Aorta (tissue), 5 donors: ENCODE data around the gene SLC7A6OS. TPM values are rescaled to one million over a fixed set of nuclear protein-coding genes. Genes with fewer than 3 reads are reported as not detected.

Experiments used
- ATAC-seq: fragments of 200-7000 bp; cut with Tn5 transposase; one replicate; pipeline ENCODE4 v1.9.1; 2022; ENCODE audit warnings: moderate library complexity; ENCODE audit not compliant: low FRiP score
- DNase-seq, 2 donors: peaks; one replicate each; pipeline ENCODE4 v3.0.0-alpha.2; 2020
- H3K27ac ChIP-seq, 2 donors: one replicate each; pipeline ENCODE4 v1.5.1; 2013; ENCODE audit warnings: low read length in 2 of 2, mild to moderate bottlenecking in 2 of 2, moderate library complexity in 2 of 2, control low read depth in 1 of 2, inconsistent platforms in 1 of 2, low read depth in 1 of 2
- H3K27me3 ChIP-seq, 2 donors: one replicate each; pipeline ENCODE4 v1.6.1; 2013; ENCODE audit warnings: control low read depth in 1 of 2, low read length in 1 of 2, mild to moderate bottlenecking in 1 of 2, moderate library complexity in 1 of 2; ENCODE audit not compliant: insufficient read depth in 2 of 2, control insufficient read depth in 1 of 2
- H3K36me3 ChIP-seq, 2 donors: one replicate each; pipeline ENCODE4 v1.6.1; 2013; ENCODE audit warnings: control low read depth in 1 of 2, low read length in 1 of 2, mild to moderate bottlenecking in 1 of 2; ENCODE audit not compliant: insufficient read depth in 2 of 2, control insufficient read depth in 1 of 2
- H3K4me1 ChIP-seq, 2 donors: one replicate each; pipeline ENCODE4 v1.6.1; 2013; ENCODE audit warnings: low read length in 2 of 2, control low read depth in 1 of 2, mild to moderate bottlenecking in 1 of 2, moderate library complexity in 1 of 2; ENCODE audit not compliant: insufficient read depth in 2 of 2, control insufficient read depth in 1 of 2
- H3K4me3 ChIP-seq, 2 donors: one replicate each; pipeline ENCODE4 v1.5.1; 2013; ENCODE audit warnings: low read length in 2 of 2, control low read depth in 1 of 2, mild to moderate bottlenecking in 1 of 2
- H3K9me3 ChIP-seq: one replicate; pipeline ENCODE4 v1.6.1; 2013; ENCODE audit warnings: mild to moderate bottlenecking, low read length; ENCODE audit not compliant: control insufficient read depth
- WGBS, 2 donors: extraction: QIAGEN DNeasy Blood & Tissue Kit; methylation state at CpG; one replicate each; pipeline ENCODE4 v1.1.7; 2013; 5-methylcytosine and 5-hydroxymethylcytosine counted together
- intact Hi-C, 2 donors: fragments of 100-400 bp; cut with DNase I; formaldehyde crosslinking; loops; one replicate each; pipeline versions ENCODE4 v1.14.2 to v1.15.0; 2022
- polyA plus RNA-seq, 2 donors: library from polyadenylated mRNA; stranded (reverse); fragments of 200-250 nt; gene quantifications; one replicate each; pipeline ENCODE4 v1.2.3, GENCODE V29; 2013
- total RNA-seq, 2 donors: library from RNA; stranded (reverse); fragmentation: NEBNext Ultra II Directional; extraction: Animal tissue kit (Norgen Biotek cat#: 25700); gene quantifications; one replicate each; pipeline ENCODE4 v1.2.1, GENCODE V29; 2021
- donor health status: healthy with polysubstance abuse.
- donor health status: Bipolar disorder and iron deficiency.
- donor health status: DM: no; HTN: no; CAD: no.
- donor health status: DM: no; HTN: no; CAD: no.
- donor health status: DM: yes; HTN: yes; CAD: no.

The SLC7A6OS gene
- total and polyA plus RNA-seq, 4 donors: 4.0 to 21.1 (median 11.0) TPM

GRCh38 chr16:68319185-68319908 is 8.6 kb upstream of the SLC7A6OS start:
- intact Hi-C loops: no loop called here
- Histone ChIP-seq H3K4me1 (no peaks in the 10 kb centered on the region), H3K27me3 (no peaks in the 10 kb centered on the region), H3K36me3 (peaks cover 5 to 6% of the 10 kb centered on the region in 2 donors), H3K9me3 (no peaks in the 10 kb centered on the region), H3K4me3 (no peak overlapping the region), H3K27ac (no peak overlapping the region)
- WGBS, 2 donors: 91 to 92% methylated on average over 6 of the region's 6 CpGs
- ATAC-seq (no peak), DNase-seq (no peak)

GRCh38 chr16:68313116-68313515 is 2.4 kb upstream of the SLC7A6OS start:
- no peak for DNase-seq
- intact Hi-C loops: loop anchor here (5.0 kb wide), 2 partner anchors 51 to 66 kb away; partner anchors contain the start of genes PLA2G15 (in 1 of the 2) and SLC7A6 (in 1 of the 2)
- Histone ChIP-seq H3K27me3 (no peaks in the 10 kb centered on the region), H3K27ac (no peak overlapping the region), H3K9me3 (no peaks in the 10 kb centered on the region), H3K4me1 (peaks cover 0 to 6% of the 10 kb centered on the region in 2 donors), H3K36me3 (peaks cover 2 to 5% of the 10 kb centered on the region in 2 donors), H3K4me3 (no peak overlapping the region)
- WGBS, 2 donors: 68 to 78% methylated on average over 4 of the region's 4 CpGs
- no peak for ATAC-seq

GRCh38 chr16:68310437-68310773 is 341 bp downstream of the SLC7A6OS start:
- peak; percentile 55 for ATAC-seq
- Histone ChIP-seq H3K9me3 (no peaks in the 10 kb centered on the region), H3K36me3 (peaks cover 0 to 2% of the 10 kb centered on the region in 2 donors), H3K4me1 (peaks cover 0 to 6% of the 10 kb centered on the region in 2 donors), H3K4me3 (peak overlapping the region; percentile 73), H3K27me3 (no peaks in the 10 kb centered on the region), H3K27ac (peak overlapping the region in 1 of 2 donors; percentile 11)
- peak; percentile 67 to 77 for DNase-seq
- 0% methylated on average over 29 of the region's 29 CpGs for WGBS, 2 donors
- intact Hi-C loops: loop anchor here (5.0 kb wide), 2 partner anchors 48 to 63 kb away; partner anchors contain the start of genes PLA2G15 (in 1 of the 2) and SLC7A6 (in 1 of the 2)

GRCh38 chr16:68309799-68310198 is 947 bp downstream of the SLC7A6OS start:
- no peaks in the 10 kb centered on the region for H3K9me3 ChIP-seq
- peaks cover 0 to 5% of the 10 kb centered on the region in 2 donors for H3K36me3 ChIP-seq
- peaks cover 0 to 6% of the 10 kb centered on the region in 2 donors for H3K4me1 ChIP-seq
- no peaks in the 10 kb centered on the region for H3K27me3 ChIP-seq
- intact Hi-C loops: loop anchor here (5.0 kb wide), 2 partner anchors 47 to 62 kb away; partner anchors contain the start of genes PLA2G15 (in 1 of the 2) and SLC7A6 (in 1 of the 2)
- H3K4me3 ChIP-seq: peak overlapping the region in 1 of 2 donors; percentile 73
- H3K27ac ChIP-seq: no peak overlapping the region
- 45 to 48% methylated on average over 6 of the region's 6 CpGs for WGBS, 2 donors
- no peak for DNase-seq
- no peak for ATAC-seq

- no peak overlapping the region for H3K27ac ChIP-seq
- H3K27me3 ChIP-seq: no peaks in the 10 kb centered on the region
- WGBS, 2 donors: 90 to 94% methylated on average over 3 of the region's 3 CpGs
- intact Hi-C loops: no loop called here
- H3K9me3 ChIP-seq: no peaks in the 10 kb centered on the region
- no peak for DNase-seq
- H3K36me3 ChIP-seq: peaks cover 5 to 7% of the 10 kb centered on the region in 2 donors
- H3K4me3 ChIP-seq: no peak overlapping the region
- peaks cover 0 to 6% of the 10 kb centered on the region in 2 donors for H3K4me1 ChIP-seq
- no peak for ATAC-seq
These were observed 4.1 kb downstream of the SLC7A6OS start for GRCh38 chr16:68306633-68307032.

GRCh38 chr16:68300734-68301459 is 9.8 kb downstream of the SLC7A6OS start:
- WGBS, 2 donors: 76 to 79% methylated on average over 7 of the region's 7 CpGs
- intact Hi-C loops: no loop called here
- no peak for ATAC-seq
- H3K27ac ChIP-seq: no peak overlapping the region
- no peaks in the 10 kb centered on the region for H3K4me1 ChIP-seq
- no peak for DNase-seq
- peaks cover 10 to 16% of the 10 kb centered on the region in 2 donors for H3K36me3 ChIP-seq
- no peaks in the 10 kb centered on the region for H3K27me3 ChIP-seq
- H3K4me3 ChIP-seq: no peak overlapping the region
- no peaks in the 10 kb centered on the region for H3K9me3 ChIP-seq

- WGBS, 2 donors: 68 to 70% methylated on average over 11 of the region's 11 CpGs
- Histone ChIP-seq H3K36me3 (peaks cover 5 to 16% of the 10 kb centered on the region in 2 donors), H3K27me3 (no peaks in the 10 kb centered on the region), H3K4me1 (no peaks in the 10 kb centered on the region), H3K9me3 (no peaks in the 10 kb centered on the region), H3K27ac (no peak overlapping the region), H3K4me3 (no peak overlapping the region)
- intact Hi-C loops: no loop called here
- no peak for DNase-seq
- no peak for ATAC-seq
These were observed 10.9 kb downstream of the SLC7A6OS start for GRCh38 chr16:68299571-68300453.

GRCh38 chr16:68298907-68299561 is 11.7 kb downstream of the SLC7A6OS start:
- no peaks in the 10 kb centered on the region for H3K4me1 ChIP-seq
- H3K27me3 ChIP-seq: no peaks in the 10 kb centered on the region
- no peak overlapping the region for H3K4me3 ChIP-seq
- peak overlapping the region in 1 of 2 donors; percentile 23 for H3K27ac ChIP-seq
- peak in 1 of 2 donors; percentile 73 for DNase-seq
- H3K36me3 ChIP-seq: peaks cover 5 to 16% of the 10 kb centered on the region in 2 donors
- H3K9me3 ChIP-seq: no peaks in the 10 kb centered on the region
- 16 to 24% methylated on average over 5 of the region's 5 CpGs for WGBS, 2 donors
- intact Hi-C loops: no loop called here
- ATAC-seq: peak; percentile 37
